Activated CD4-positive, alpha-beta T cell treated with anti-CD3 and anti-CD28 coated beads, Interleukin-2, amount 50 U/mL, for 1 hour (primary cell): Measurements from ENCODE around the gene COMT.
"Not testable (repeated sequence)": the region's sequence is repeated elsewhere in the genome, so short reads cannot be mapped to it uniquely, and the experiment has no call there.

Experiments used
- DNase-seq: peaks from one replicate; pipeline ENCODE4 v3.0.0-alpha.2; 2020

The COMT gene

DNA sequence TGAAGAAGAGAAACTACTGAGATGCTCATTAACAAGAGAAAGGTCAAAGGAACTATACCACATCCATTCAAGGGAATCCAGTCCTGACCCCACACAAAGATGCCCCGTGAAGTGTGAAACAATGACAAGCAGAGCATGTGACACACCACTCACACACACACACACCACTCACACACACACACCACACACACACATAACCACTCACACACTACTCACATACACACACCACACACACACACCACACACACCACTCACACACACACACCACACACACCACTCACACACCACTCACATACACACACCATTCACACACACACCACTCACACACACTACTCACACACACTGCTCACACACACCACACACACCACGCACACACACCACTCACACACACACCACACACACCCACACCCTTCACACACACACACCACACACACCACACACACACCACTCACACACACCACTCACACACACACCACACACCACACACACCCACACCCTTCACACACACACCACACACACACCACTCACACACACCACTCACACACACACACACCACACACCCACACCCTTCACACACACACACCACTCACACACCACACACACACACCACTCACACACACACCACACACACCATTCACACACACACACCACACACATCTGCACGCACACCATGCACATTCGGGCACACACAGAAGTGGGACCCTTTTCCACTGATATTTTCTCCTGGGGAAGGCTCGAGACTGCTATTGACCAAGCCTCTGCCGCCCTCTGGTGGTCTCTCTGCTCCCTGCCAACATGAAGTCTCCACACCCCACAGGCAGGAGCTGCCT, 32.0 kb upstream of the COMT start:
- DNase-seq: peak; percentile 86

GRCh38 chr22:19910180-19910744, 31.3 kb upstream of the COMT start:
- DNase-seq: no peak

- DNase-seq: no peak
These were observed 29.9 kb upstream of the COMT start for GRCh38 chr22:19911540-19912270.

DNA sequence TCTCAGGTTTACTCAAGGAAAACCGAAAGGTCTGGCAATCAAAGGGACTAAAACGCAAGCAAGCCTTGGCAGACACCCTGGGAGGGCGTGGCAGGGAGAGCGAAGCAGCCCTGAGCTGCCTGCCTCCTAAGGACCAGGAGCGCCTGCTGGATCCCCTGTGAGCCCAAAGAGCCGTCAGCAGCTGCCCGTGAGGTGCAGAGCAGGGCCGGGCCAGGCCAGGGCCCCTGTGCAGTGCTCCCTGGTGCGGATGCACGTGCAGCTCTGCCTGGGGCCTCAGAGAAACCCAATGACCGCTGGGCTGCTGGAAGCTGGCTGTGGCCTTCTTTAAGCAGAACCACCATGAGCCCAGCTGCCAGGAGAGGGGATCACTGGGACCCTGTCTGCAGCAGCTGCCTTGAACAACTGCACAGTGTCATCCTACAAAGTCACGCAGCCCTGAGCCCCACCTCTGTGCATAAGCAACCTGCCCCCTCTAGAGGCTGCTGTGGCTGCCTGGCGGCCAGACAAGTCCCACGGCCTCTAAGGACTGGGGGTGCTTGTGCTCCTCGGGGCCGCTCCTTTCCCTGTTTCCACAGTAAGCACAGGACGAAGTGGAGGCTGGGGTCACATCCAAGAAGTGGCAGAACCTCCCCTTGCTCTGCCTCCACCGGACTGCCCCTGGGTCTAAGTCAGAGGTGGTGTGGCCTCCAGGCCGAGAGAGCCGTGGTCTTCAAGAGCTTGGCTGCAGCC, 29.1 kb upstream of the COMT start:
- DNase-seq: no peak

GRCh38 chr22:19913337-19913936, 28.1 kb upstream of the COMT start:
- no peak for DNase-seq

- DNase-seq: no peak
These were observed 27.2 kb upstream of the COMT start for GRCh38 chr22:19914201-19914943.

- no peak for DNase-seq
These were observed 26.2 kb upstream of the COMT start for GRCh38 chr22:19915287-19915954.

DNA sequence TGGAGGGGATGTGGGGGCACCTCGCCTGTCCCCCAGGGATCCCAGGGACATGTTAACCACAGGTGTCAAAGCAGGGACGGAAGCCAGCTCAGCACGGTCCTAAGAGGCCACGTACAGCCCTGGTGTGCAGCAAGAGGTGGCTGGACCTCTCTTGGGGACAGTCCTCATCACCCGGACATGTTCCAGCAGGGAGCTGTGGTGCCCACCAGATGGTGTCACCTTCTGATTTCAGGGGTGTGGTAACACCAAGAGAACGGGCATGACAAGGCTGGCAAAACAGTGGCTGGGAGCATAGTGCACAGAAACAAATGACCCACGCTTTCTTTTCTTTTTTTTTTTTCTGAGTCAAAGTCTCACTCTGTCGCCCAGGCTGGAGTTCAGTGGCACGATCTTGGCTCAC, 25.6 kb upstream of the COMT start:
- DNase-seq: no peak

- no peak for DNase-seq
These were observed 24.6 kb upstream of the COMT start for GRCh38 chr22:19916941-19917340.

- no peak for DNase-seq
These were observed 24.0 kb upstream of the COMT start for GRCh38 chr22:19917389-19918138.

DNA sequence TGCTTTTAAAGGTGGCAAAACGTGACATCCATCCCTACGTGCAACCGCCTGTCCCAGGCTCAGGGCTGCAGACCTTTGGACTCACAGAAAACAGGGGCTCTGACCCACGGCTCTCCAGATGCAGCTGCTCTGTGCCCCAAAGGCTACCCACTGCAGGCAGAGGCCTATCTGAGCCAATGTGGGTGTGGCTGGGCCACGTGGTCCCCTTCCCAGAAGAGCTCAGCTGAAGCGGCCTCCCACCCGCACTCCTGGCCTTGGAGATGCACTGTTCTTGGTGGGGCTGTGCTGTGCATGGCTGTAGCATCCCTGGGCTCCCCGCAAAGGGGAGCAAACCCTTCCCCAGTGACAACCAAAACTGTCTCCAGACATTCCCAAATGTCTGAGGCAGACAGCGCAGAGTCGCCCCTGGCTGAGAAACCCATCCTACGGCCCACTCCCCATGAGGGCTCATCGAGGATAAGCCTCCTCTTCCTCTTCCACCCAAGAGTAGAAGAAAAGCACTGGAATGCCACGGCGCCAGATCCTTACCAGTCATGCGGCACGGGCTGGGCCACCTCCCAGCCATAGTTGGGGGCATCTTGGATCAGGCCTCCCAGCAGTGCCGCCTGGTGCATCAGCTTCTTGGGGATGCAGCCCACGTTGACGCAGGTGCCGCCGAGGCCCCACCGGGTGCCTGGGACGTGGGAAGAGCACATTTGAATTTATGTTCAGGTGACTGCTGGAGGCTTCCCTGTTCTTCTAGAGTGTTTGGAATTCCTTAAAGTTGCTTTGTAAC, 23.1 kb upstream of the COMT start:
- DNase-seq: no peak

DNA sequence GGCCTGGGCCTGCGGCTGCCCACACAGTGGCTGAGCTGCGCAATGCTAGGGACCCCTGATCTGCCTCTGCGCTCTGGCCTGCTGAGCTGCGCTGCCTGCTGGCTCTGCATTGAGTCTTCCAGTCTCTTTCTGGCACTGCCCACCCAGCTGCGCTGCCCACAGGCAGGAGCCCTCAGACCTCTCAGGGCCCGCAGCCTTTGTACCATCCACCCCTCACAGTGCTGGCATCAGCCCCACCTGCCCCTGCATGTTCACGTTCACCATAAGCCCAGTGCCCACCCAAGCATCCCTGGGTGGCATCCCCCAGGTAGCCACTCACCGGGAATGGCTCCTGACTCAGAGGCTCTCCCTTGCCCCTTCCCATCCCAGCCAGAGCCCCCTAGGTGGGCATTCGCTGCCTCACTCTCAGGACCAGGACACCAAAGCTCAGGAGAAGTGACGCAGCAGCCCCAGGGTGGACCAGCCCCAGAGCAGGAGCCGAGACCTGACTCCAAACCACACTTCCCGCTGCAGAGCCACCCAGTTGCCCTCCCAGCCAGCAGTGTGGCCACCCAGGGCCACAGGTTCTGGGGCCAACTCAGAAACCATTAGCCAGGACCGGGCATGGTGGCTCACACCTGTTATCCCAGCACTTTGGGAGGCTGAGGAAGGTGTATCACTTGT, 21.7 kb upstream of the COMT start:
- no peak for DNase-seq

GRCh38 chr22:19921544-19922081, 20.0 kb upstream of the COMT start:
- DNase-seq: no peak

GRCh38 chr22:19923914-19924513, 17.6 kb upstream of the COMT start:
- DNase-seq: no peak

DNA sequence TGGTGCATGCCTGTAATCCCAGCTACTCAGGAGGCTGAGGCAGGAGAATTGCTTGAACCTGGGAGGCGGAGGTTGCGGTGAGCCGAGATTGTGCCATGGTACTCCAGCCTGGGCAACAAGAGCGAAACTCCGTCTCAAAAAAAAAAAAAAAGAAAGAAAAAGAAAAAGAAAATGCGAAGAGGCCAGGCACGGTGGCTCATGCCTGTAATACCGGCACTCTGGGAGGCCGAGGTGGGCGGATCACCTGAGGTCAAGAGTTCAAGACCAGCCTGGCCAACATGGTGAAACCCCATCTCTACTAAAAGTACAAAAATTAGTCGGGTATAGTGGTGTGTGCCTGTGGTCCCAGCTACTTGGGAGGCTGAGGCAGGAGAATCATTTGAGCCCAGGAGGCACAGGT, 15.5 kb upstream of the COMT start:
- not testable (repeated sequence) for DNase-seq

DNA sequence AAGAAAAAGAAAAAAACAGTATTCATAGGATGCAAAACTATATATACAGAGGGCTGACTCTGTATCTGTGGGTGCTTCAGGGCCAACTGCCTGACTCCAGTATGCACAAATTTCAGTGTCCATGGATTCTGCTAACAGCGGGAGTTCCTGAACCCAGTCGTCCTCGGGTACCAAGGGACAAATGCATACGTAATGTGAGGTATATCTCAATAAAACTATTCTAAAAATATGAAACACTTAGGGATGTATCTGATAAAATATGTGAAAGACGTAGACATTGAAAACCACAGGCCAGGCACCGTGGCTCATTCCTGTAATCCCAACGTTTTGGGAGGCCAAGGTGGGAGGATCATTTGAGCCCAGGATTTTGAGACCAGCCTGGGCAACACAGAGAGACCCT, 13.9 kb upstream of the COMT start:
- no peak for DNase-seq

GRCh38 chr22:19928207-19928606, 13.4 kb upstream of the COMT start:
- no peak for DNase-seq
